NT2/D1 (cell line): ENCODE data around the gene TTC23.

Experiments used
- DNase-seq: peaks from one replicate; pipeline ENCODE4 v3.0.0-alpha.2; 2011; ENCODE audit warnings: low read depth, low spot score
- H3K27me3 ChIP-seq: 2 replicates; pipeline ENCODE4 v1.6.0; 2011; ENCODE audit warnings: mild to moderate bottlenecking; ENCODE audit not compliant: insufficient read length, insufficient read depth
- H3K36me3 ChIP-seq: 2 replicates; pipeline ENCODE4 v1.6.1; 2011; ENCODE audit warnings: mild to moderate bottlenecking, low read length, mixed read lengths; ENCODE audit not compliant: insufficient read depth, insufficient read length
- H3K4me1 ChIP-seq: 2 replicates; pipeline ENCODE4 v1.5.1; 2011; ENCODE audit not compliant: insufficient read depth, insufficient read length
- H3K4me3 ChIP-seq: 2 replicates; pipeline ENCODE4 v1.5.1; 2011; ENCODE audit warnings: low read depth; ENCODE audit not compliant: insufficient read length
- H3K9ac ChIP-seq: 2 replicates; pipeline ENCODE4 v1.6.0; 2011; ENCODE audit warnings: low read depth; ENCODE audit not compliant: insufficient read length
- H3K9me3 ChIP-seq: 2 replicates; pipeline ENCODE4 v1.5.1; 2011; ENCODE audit warnings: mild to moderate bottlenecking, low read length; ENCODE audit not compliant: insufficient read depth
- SUZ12 ChIP-seq: IDR thresholded peaks from 2 replicates; pipeline ENCODE4 v1.6.1; 2011; ENCODE audit not compliant: insufficient read length, insufficient read depth; ENCODE audit errors: extremely low read depth
- YY1 ChIP-seq: IDR thresholded peaks from 2 replicates; pipeline ENCODE4 v1.6.1; 2011; ENCODE audit not compliant: insufficient read length, insufficient read depth
- ZNF274 ChIP-seq: IDR thresholded peaks from 2 replicates; pipeline ENCODE4 v1.6.1; 2011; ENCODE audit warnings: mild to moderate bottlenecking, low read depth, low read length

TTC23 gene

GRCh38 chr15:99143655-99144610, 105.4 kb downstream of the TTC23 start:
- Histone ChIP-seq H3K9ac (no peak overlapping the region), H3K9me3 (no peaks in the 10 kb centered on the region), H3K4me1 (peaks cover 3% of the 10 kb centered on the region), H3K4me3 (no peak overlapping the region), H3K36me3 (peaks cover 18% of the 10 kb centered on the region), H3K27me3 (no peaks in the 10 kb centered on the region)
- no peak for DNase-seq
- no peak for TF ChIP-seq YY1

DNA sequence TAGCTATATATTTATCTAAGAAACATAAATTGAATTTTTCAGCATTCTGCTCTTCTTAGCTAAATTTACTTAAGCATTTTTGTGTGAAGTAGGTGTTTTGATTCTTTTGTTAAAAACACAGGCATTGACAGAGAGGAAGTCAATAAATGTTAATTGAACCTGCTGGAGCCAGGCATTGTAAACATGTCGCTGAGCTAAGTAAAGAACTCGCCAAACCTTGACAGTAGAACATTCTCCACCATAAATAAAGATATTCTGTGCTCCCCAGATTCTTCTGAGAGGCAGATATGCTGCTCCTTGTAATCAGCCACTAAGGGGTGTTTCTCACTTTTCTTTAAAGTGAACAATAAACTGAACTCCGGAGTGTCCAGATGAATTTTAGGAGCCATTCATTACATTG, 106.1 kb downstream of the TTC23 start:
- TF ChIP-seq ZNF274 (no peak), SUZ12 (no peak), YY1 (no peak)
- Histone ChIP-seq H3K4me1 (peaks cover 8% of the 10 kb centered on the region), H3K27me3 (no peaks in the 10 kb centered on the region), H3K9ac (no peak overlapping the region), H3K36me3 (peaks cover 19% of the 10 kb centered on the region), H3K4me3 (no peak overlapping the region), H3K9me3 (no peaks in the 10 kb centered on the region)
- no peak for DNase-seq

- H3K9ac ChIP-seq: no peak overlapping the region
- peaks cover 8% of the 10 kb centered on the region for H3K4me1 ChIP-seq
- no peak overlapping the region for H3K4me3 ChIP-seq
- no peaks in the 10 kb centered on the region for H3K27me3 ChIP-seq
- TF ChIP-seq SUZ12: no peak
- no peak for TF ChIP-seq YY1
- TF ChIP-seq ZNF274: no peak
- peak; percentile 32 for DNase-seq
- H3K36me3 ChIP-seq: peaks cover 19% of the 10 kb centered on the region
- H3K9me3 ChIP-seq: no peaks in the 10 kb centered on the region
These were observed 106.8 kb downstream of the TTC23 start for GRCh38 chr15:99142562-99142961.

DNA sequence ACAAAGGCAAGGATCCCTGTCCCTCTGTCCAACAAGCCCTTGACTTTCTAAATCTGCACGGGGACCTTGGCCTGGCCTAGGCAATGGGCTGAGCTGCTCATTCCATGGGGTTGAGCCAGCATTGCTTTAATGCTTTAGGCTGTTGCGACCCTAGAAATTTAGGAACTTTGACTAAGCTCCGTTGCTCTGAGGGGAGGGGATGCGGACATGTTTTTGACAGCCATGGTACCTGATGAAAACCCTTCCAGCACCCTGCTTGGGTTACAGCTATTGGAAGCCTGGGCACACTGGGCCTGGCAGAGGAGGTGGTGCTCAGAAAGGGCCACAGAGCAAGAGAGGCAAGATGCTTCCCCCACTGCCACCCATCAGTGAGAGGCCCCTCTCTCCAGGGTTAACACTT, 107.4 kb downstream of the TTC23 start:
- no peak for DNase-seq
- H3K27me3 ChIP-seq: no peaks in the 10 kb centered on the region
- TF ChIP-seq ZNF274 (no peak), SUZ12 (no peak), YY1 (no peak)
- H3K4me3 ChIP-seq: no peak overlapping the region
- peaks cover 24% of the 10 kb centered on the region for H3K36me3 ChIP-seq
- peaks cover 8% of the 10 kb centered on the region for H3K4me1 ChIP-seq
- H3K9ac ChIP-seq: no peak overlapping the region
- no peaks in the 10 kb centered on the region for H3K9me3 ChIP-seq

- Histone ChIP-seq H3K27me3 (no peaks in the 10 kb centered on the region), H3K9me3 (no peaks in the 10 kb centered on the region), H3K4me1 (peaks cover 8% of the 10 kb centered on the region), H3K36me3 (peaks cover 26% of the 10 kb centered on the region), H3K4me3 (no peak overlapping the region), H3K9ac (no peak overlapping the region)
- TF ChIP-seq SUZ12 (no peak), ZNF274 (no peak), YY1 (no peak)
- DNase-seq: no peak
These were observed 108.8 kb downstream of the TTC23 start for GRCh38 chr15:99140590-99140989.

- Histone ChIP-seq H3K36me3 (peaks cover 39% of the 10 kb centered on the region), H3K9ac (no peak overlapping the region), H3K27me3 (no peaks in the 10 kb centered on the region), H3K4me3 (no peak overlapping the region), H3K4me1 (peaks cover 8% of the 10 kb centered on the region), H3K9me3 (no peaks in the 10 kb centered on the region)
- DNase-seq: peak; percentile 33
- TF ChIP-seq ZNF274: no peak
- TF ChIP-seq YY1: no peak
- no peak for TF ChIP-seq SUZ12
These were observed 110.1 kb downstream of the TTC23 start for GRCh38 chr15:99139276-99139675.

DNA sequence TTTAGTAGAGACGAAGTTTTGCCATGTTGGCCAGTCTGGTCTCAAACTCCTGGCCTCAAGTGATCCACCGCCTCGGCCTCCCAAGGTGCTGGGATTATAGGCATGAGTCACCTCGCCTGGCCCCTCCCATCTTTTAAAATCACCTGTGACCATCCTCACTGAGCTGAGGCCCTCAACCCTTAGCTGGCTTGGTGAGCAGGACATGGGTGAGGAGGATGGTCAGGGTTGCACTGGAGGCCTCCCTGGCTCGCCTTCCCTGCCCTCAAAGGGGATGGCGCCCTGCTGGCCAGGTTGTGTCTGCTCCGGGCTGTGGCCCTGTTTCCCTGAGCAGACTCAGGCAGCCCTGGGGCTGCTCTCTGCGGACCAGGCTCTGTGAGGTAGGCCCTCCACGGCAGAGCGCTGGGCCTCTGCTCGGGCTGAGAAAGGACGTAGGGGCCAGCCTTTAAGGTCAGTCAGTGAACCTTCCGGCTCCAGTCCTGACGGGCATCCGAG, 110.8 kb downstream of the TTC23 start:
- peaks cover 4% of the 10 kb centered on the region for H3K4me1 ChIP-seq
- TF ChIP-seq YY1: no peak
- no peak for TF ChIP-seq ZNF274
- TF ChIP-seq SUZ12: no peak

More for the DNA sequence above, 110.8 kb downstream of the TTC23 start:
- no peak overlapping the region for H3K4me3 ChIP-seq
- H3K9ac ChIP-seq: no peak overlapping the region
- DNase-seq: no peak
- H3K27me3 ChIP-seq: no peaks in the 10 kb centered on the region
- peaks cover 46% of the 10 kb centered on the region for H3K36me3 ChIP-seq
- H3K9me3 ChIP-seq: no peaks in the 10 kb centered on the region
